HEK293 (cell line): ENCODE data around the gene LILRA2.

ENCODE experiments used
- SETDB1 ChIP-seq: IDR thresholded peaks from one replicate; pipeline ENCODE4 v1.6.1; 2017; ENCODE audit warnings: mild to moderate bottlenecking, low read length, moderate library complexity, mixed read lengths; ENCODE audit not compliant: insufficient read length
- ZNF433 ChIP-seq: fragments of 450-650 bp; formaldehyde crosslinking; IDR thresholded peaks from 2 replicates; pipeline ENCODE4 v1.5.1; 2016; ENCODE audit warnings: missing biosample characterization, missing genetic modification characterization, low read depth
- TF ChIP-seq, protein P1 (sequence below): fragments of 450-650 bp; formaldehyde crosslinking; IDR thresholded peaks from 2 replicates; pipeline ENCODE4 v1.5.1; 2016; ENCODE audit warnings: missing biosample characterization, missing genetic modification characterization, low read depth

DNA sequence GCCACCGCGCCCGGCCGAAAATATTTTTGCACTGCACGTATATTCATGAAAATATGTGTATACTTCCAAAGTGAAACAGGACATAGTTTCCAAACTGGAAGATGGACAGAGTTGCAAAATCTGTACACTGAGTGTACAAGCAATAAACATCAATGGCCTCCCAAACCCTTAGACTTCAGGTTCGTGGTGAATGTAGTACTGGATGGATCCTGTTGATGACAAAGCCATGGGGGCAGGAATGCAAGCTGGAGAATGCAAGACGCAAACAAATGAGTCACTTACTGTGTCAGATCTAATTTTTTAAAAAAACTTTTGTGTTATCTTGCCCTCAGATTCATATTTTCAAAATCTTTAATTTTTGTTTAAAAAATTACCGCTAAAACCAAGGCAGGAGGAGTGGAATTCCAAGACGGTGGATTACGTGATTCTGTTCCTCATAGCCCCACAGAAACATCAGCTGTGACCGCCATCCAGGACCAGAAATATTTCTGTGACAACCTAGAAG lies 12.7 kb upstream of the LILRA2 start:
- TF ChIP-seq ZNF433 (tag by site-specific recombination) = no peak
- TF ChIP-seq, protein P1, sequence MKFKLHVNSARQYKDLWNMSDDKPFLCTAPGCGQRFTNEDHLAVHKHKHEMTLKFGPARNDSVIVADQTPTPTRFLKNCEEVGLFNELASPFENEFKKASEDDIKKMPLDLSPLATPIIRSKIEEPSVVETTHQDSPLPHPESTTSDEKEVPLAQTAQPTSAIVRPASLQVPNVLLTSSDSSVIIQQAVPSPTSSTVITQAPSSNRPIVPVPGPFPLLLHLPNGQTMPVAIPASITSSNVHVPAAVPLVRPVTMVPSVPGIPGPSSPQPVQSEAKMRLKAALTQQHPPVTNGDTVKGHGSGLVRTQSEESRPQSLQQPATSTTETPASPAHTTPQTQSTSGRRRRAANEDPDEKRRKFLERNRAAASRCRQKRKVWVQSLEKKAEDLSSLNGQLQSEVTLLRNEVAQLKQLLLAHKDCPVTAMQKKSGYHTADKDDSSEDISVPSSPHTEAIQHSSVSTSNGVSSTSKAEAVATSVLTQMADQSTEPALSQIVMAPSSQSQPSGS (tag by site-specific recombination) = no peak
- TF ChIP-seq SETDB1 = no peak
